GM21576 (cell line): Measurements from ENCODE around the gene ZNF529.

ENCODE experiments used
- ATAC-seq: cut with Tn5 transposase; IDR thresholded peaks from one replicate; pipeline ENCODE4 v1.9.1; 2021; ENCODE audit warnings: mild to moderate bottlenecking, moderate library complexity; ENCODE audit not compliant: unreplicated experiment

Gene ZNF529

DNA sequence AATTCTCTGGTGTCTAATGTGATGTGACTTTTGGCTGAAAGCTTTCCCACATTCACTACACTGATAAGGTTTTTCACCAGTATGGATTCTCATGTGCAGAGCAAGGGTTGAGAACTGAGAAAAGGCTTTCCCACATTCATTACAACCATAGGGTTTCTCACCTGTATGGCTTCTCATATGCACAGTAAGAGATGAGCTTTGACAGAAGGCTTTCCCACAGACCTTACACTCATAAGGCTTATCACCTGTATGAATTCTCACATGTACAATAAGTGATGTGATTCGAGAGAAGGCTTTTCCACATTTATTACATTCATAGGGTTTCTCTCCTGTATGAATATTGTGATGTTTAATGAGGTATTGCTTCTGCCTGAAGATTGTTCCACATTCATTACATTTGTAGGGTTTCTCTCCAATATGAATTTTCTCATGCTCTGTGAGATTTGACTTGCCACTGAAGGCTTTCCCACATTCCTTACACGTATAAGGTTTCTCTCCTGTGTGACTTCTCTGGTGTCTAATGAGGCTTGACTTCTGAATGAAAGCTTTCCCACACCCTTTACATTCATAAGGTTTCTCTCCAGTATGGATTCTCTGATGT is 59.0 kb downstream of the ZNF529 start:
- ATAC-seq: no peak

DNA sequence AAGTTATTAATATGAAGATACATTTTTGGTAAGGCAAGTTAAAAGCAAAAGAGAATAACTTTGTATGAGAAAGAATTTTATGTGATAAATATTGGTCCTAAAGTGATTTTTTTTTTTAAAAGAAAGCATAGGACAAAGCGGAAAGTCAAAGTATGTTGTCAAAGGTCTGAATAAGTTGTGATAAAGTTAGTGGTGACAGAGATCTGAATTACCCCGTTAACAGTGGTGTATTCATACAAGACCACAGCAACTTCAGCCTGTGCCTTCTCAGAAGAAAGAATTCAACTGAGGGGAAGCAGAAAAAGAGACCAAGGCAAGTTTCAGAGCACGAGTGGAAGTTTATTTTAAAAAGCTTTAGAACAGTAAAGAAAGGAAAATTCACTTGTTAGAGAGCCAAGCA is 64.8 kb downstream of the ZNF529 start:
- ATAC-seq: no peak

DNA sequence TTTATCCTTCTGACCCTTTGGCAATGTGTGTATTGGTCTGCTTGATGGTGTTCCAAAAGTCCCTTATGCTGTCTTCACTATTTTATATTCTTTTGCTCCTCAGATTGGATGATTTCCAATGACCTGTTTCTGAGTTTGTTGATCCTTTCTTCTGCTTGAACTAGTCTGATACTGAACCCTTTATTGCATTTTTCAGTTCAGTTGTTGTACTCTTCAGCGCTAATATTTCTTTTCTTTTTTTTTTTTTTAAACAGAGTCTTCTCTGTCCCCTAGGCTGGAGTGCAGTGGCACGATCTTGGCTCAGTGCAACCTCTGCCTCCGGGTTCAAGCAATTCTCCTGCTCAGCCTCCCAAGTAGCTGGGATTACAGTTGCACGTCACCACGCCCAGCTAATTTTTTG is 71.1 kb downstream of the ZNF529 start:
- no peak for ATAC-seq

DNA sequence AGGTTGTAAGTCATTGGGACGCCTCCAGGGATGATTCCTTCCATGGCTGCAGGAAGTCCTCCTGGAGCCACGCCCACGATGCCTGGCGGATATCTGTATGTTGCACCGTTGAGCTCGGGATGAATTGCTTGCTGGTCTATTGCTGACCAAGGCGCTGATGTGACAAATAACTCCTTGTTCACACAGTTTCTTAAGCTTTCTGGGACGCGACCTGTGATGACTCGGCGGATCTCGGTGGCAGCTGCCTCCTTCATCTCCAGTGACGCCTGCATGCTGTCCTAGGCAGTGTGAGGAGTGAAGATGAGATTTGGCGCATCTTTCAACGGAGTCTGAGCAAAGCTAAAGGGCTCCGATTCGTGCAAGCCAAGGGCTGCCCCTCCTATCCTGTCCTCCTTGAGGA is 76.1 kb downstream of the ZNF529 start:
- ATAC-seq: no peak
